ENCODE results near the gene MRPL21.

MRPL21 gene

GRCh38 chr11:68932358-68932757 lies 28.7 kb upstream of the MRPL21 start:
- Histone ChIP-seq H2AFZ (no peak overlapping the region), H3K36me3 (ENCODE audit: control insufficient read depth, insufficient read depth, low read length) (no peaks in the 10 kb centered on the region), H3K4me1 (no peaks in the 10 kb centered on the region), H3K27ac (no peak overlapping the region), H3K9ac (no peak overlapping the region), H3K27me3 (ENCODE audit: control insufficient read depth, insufficient read depth, low read length) (no peaks in the 10 kb centered on the region), H3K4me3 (ENCODE audit: low read depth, low read length) (no peak overlapping the region), H3K79me2 (no peaks in the 10 kb centered on the region), H3K9me3 (ENCODE audit: control insufficient read depth, low read length) (no peaks in the 10 kb centered on the region), H3K4me2 (ENCODE audit: low read length) (no peak overlapping the region)
- no peak for TF ChIP-seq CTCF (IDR thresholded peaks at IDR 0.05)

- H3K36me3 ChIP-seq (ENCODE audit: control insufficient read depth, insufficient read depth, low read length), result no peaks in the 10 kb centered on the region
- H3K4me3 ChIP-seq (ENCODE audit: low read depth, low read length), result no peak overlapping the region
- no peak overlapping the region for H3K27ac ChIP-seq
- no peak overlapping the region for H3K4me2 ChIP-seq (ENCODE audit: low read length)
- no peaks in the 10 kb centered on the region for H3K4me1 ChIP-seq
- no peaks in the 10 kb centered on the region for H3K27me3 ChIP-seq (ENCODE audit: control insufficient read depth, insufficient read depth, low read length)
- H3K79me2 ChIP-seq, result no peaks in the 10 kb centered on the region
- H3K9me3 ChIP-seq (ENCODE audit: control insufficient read depth, low read length), result no peaks in the 10 kb centered on the region
- H2AFZ ChIP-seq, result no peak overlapping the region
- TF ChIP-seq CTCF (IDR thresholded peaks at IDR 0.05), result no peak
- no peak overlapping the region for H3K9ac ChIP-seq
Observed at GRCh38 chr11:68931911-68932310, 28.3 kb upstream of the MRPL21 start.

- Histone ChIP-seq H3K9me3 (ENCODE audit: control insufficient read depth, low read length) (no peaks in the 10 kb centered on the region), H3K27ac (no peak overlapping the region), H2AFZ (no peak overlapping the region), H3K4me3 (ENCODE audit: low read depth, low read length) (no peak overlapping the region), H3K9ac (no peak overlapping the region), H3K27me3 (ENCODE audit: control insufficient read depth, insufficient read depth, low read length) (no peaks in the 10 kb centered on the region), H3K4me2 (ENCODE audit: low read length) (no peak overlapping the region), H3K36me3 (ENCODE audit: control insufficient read depth, insufficient read depth, low read length) (no peaks in the 10 kb centered on the region), H3K4me1 (no peaks in the 10 kb centered on the region), H3K79me2 (no peaks in the 10 kb centered on the region)
- TF ChIP-seq CTCF (IDR thresholded peaks at IDR 0.05), result no peak
Observed at GRCh38 chr11:68930991-68931855, 27.6 kb upstream of the MRPL21 start.

GRCh38 chr11:68929706-68930570 lies 26.3 kb upstream of the MRPL21 start:
- no peaks in the 10 kb centered on the region for H3K27me3 ChIP-seq (ENCODE audit: control insufficient read depth, insufficient read depth, low read length)
- TF ChIP-seq CTCF (IDR thresholded peaks at IDR 0.05), result no peak
- no peak overlapping the region for H3K4me3 ChIP-seq (ENCODE audit: low read depth, low read length)
- no peaks in the 10 kb centered on the region for H3K79me2 ChIP-seq
- H3K9me3 ChIP-seq (ENCODE audit: control insufficient read depth, low read length), result no peaks in the 10 kb centered on the region
- H3K4me1 ChIP-seq, result no peaks in the 10 kb centered on the region
- H3K27ac ChIP-seq, result no peak overlapping the region
- H2AFZ ChIP-seq, result no peak overlapping the region
- no peak overlapping the region for H3K9ac ChIP-seq
- H3K36me3 ChIP-seq (ENCODE audit: control insufficient read depth, insufficient read depth, low read length), result no peaks in the 10 kb centered on the region
- H3K4me2 ChIP-seq (ENCODE audit: low read length), result no peak overlapping the region

All from parathyroid adenoma (tissue), 2 donors.